Liver (tissue), 10 donors: ENCODE results near the gene SGSM1. TPM values are rescaled to one million over a fixed set of nuclear protein-coding genes. Genes with fewer than 3 reads are reported as not detected.
A peak's percentile ranks its signal among the peaks of the same experiment; 100 is the strongest.

ENCODE experiments used
- DNase-seq: peaks from one replicate; pipeline ENCODE4 v3.0.0-alpha.2; 2017; ENCODE audit warnings: low spot score
- H3K27ac ChIP-seq, 2 donors: one replicate each; pipeline ENCODE4 v1.7.0; 2013; ENCODE audit warnings: inconsistent platforms in 2 of 2, low read length in 2 of 2, control low read depth in 1 of 2, low read depth in 1 of 2, mild to moderate bottlenecking in 1 of 2
- H3K27me3 ChIP-seq, 4 donors: one replicate each; pipeline versions ENCODE4 v1.6.1 to v1.7.0; 2013; ENCODE audit warnings: low read length in 3 of 4, inconsistent platforms in 1 of 4, mild to moderate bottlenecking in 1 of 4, moderate library complexity in 1 of 4; ENCODE audit not compliant: control insufficient read depth in 4 of 4, insufficient read depth in 4 of 4
- H3K36me3 ChIP-seq, 4 donors: one replicate each; pipeline versions ENCODE4 v1.6.1 to v1.7.0; 2013; ENCODE audit warnings: low read length in 3 of 4, mild to moderate bottlenecking in 3 of 4, low read depth in 1 of 4, moderate library complexity in 1 of 4; ENCODE audit not compliant: control insufficient read depth in 4 of 4, insufficient read depth in 3 of 4
- H3K4me1 ChIP-seq, 4 donors: one replicate each; pipeline versions ENCODE4 v1.6.1 to v1.7.0; 2013; ENCODE audit warnings: low read length in 3 of 4, mild to moderate bottlenecking in 3 of 4, moderate library complexity in 1 of 4; ENCODE audit not compliant: control insufficient read depth in 4 of 4, insufficient read depth in 4 of 4
- H3K4me3 ChIP-seq, 3 donors: one replicate each; pipeline versions ENCODE4 v1.6.1 to v1.7.0; 2013; ENCODE audit warnings: low read length in 3 of 3, control low read depth in 1 of 3, low read depth in 1 of 3, mild to moderate bottlenecking in 1 of 3
- H3K9ac ChIP-seq, 2 donors: one replicate each; pipeline ENCODE4 v1.7.0; 2013; ENCODE audit warnings: low read length in 2 of 2, mild to moderate bottlenecking in 2 of 2, moderate library complexity in 2 of 2, control low read depth in 1 of 2, low read depth in 1 of 2
- H3K9me3 ChIP-seq, 4 donors: one replicate each; pipeline versions ENCODE4 v1.6.1 to v1.7.0; 2013; ENCODE audit warnings: low read length in 3 of 4; ENCODE audit not compliant: control insufficient read depth in 4 of 4
- RAD21 ChIP-seq, 2 donors: IDR thresholded peaks; 2 replicates each; pipeline ENCODE4 v1.6.1; 2016; ENCODE audit warnings: antibody characterized with exemption in 2 of 2, mild to moderate bottlenecking in 2 of 2
- YY1 ChIP-seq: IDR thresholded peaks from 2 replicates; pipeline ENCODE4 v1.6.1; 2016; ENCODE audit warnings: antibody characterized with exemption, mild to moderate bottlenecking
- WGBS: extraction: QIAGEN DNeasy Blood & Tissue Kit; methylation state at CpG from one replicate; pipeline ENCODE4 v1.1.7; 2013; 5-methylcytosine and 5-hydroxymethylcytosine counted together
- polyA plus RNA-seq, 2 donors: library from polyadenylated mRNA; stranded (reverse) in 1 of 2; unstranded in 1 of 2; fragments of 200-250 nt in 1 of 2; fragments of >200 nt in 1 of 2; fragmentation: Nextera tagmentation in 1 of 2; extraction: Ambion mirVana in 1 of 2; gene quantifications; one replicate each; pipeline versions ENCODE4 v1.2.1 to v1.2.3, GENCODE V29; 2013 to 2015
- small RNA-seq: library from RNA; depleted of rRNA; stranded (forward); fragments of <200 nt; gene quantifications from one replicate; pipeline ENCODE3, GENCODE V24; 2014
- total RNA-seq, 2 donors: library from RNA; depleted of rRNA; stranded (reverse); fragments of >200 nt; gene quantifications; one replicate each; pipeline ENCODE4 v1.2.3, GENCODE V29; 2014
- TF ChIP-seq, protein P1 (sequence below): fragments of 150-350 bp; IDR thresholded peaks from 2 replicates; pipeline ENCODE4 v1.5.1; 2017; ENCODE audit warnings: improper control_type of control experiment, low read depth, low read length; ENCODE audit not compliant: missing input control
- TF ChIP-seq, protein P2 (sequence below): IDR thresholded peaks from 2 replicates; pipeline ENCODE4 v1.6.1; 2016; ENCODE audit warnings: antibody characterized with exemption, mild to moderate bottlenecking
- donor health status: healthy.
- donor health status: healthy.
- donor health status: healthy.
- donor health status: healthy.
- donor health status: healthy.

Gene SGSM1
- total and polyA plus RNA-seq, 4 donors = 0.08 to 0.51 (median 0.21) TPM

DNA sequence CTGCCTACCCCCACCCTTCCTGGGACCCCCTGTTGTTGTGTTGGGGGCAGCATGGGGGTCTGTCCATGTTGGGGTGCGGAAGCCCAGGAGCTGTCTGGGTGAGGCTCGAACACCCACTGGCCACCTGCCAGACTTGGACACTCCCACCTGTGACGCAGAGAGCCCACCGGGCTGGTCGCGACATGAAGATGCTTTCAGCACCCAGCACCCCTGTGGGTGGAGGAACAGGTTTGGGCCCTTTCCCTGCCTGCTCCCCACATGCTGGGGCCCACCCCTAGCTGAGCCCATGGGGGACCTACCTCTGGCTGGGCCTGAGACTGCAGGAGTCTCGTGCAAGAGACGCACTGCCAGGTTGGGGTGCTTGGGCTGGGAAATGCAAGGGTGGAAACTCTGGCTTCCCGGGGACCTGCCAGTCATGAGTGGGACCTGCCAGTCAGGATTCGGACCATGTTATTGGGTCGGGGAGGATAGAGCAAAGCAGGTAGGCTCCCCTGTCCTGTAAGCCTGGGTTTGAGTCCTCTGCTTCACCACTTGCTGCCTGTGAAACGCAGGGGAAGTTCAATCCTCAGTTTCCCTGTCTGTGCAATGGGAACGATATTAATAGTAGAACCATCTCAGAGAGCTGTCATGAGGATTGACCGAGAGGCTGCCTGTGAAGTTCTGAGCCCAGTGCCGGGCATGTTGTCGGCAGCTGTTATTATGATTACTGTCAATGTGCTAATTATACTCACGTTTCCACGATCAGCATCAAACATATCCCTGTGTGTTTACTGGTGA lies 170.6 kb downstream of the SGSM1 start:
- Histone ChIP-seq H3K27me3 (no peaks in the 10 kb centered on the region), H3K9me3 (no peaks in the 10 kb centered on the region), H3K4me3 (no peak overlapping the region), H3K27ac (peak overlapping the region; percentile 49 to 82), H3K9ac (no peak overlapping the region), H3K36me3 (no peaks in the 10 kb centered on the region), H3K4me1 (peaks cover 5 to 19% (median 12%) of the 10 kb centered on the region in 4 donors)
- TF ChIP-seq RAD21 (IDR thresholded peaks at IDR 0.05) (no peak), YY1 (no peak)
- TF ChIP-seq, protein P1, sequence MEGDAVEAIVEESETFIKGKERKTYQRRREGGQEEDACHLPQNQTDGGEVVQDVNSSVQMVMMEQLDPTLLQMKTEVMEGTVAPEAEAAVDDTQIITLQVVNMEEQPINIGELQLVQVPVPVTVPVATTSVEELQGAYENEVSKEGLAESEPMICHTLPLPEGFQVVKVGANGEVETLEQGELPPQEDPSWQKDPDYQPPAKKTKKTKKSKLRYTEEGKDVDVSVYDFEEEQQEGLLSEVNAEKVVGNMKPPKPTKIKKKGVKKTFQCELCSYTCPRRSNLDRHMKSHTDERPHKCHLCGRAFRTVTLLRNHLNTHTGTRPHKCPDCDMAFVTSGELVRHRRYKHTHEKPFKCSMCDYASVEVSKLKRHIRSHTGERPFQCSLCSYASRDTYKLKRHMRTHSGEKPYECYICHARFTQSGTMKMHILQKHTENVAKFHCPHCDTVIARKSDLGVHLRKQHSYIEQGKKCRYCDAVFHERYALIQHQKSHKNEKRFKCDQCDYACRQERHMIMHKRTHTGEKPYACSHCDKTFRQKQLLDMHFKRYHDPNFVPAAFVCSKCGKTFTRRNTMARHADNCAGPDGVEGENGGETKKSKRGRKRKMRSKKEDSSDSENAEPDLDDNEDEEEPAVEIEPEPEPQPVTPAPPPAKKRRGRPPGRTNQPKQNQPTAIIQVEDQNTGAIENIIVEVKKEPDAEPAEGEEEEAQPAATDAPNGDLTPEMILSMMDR = no peak
- TF ChIP-seq, protein P2, sequence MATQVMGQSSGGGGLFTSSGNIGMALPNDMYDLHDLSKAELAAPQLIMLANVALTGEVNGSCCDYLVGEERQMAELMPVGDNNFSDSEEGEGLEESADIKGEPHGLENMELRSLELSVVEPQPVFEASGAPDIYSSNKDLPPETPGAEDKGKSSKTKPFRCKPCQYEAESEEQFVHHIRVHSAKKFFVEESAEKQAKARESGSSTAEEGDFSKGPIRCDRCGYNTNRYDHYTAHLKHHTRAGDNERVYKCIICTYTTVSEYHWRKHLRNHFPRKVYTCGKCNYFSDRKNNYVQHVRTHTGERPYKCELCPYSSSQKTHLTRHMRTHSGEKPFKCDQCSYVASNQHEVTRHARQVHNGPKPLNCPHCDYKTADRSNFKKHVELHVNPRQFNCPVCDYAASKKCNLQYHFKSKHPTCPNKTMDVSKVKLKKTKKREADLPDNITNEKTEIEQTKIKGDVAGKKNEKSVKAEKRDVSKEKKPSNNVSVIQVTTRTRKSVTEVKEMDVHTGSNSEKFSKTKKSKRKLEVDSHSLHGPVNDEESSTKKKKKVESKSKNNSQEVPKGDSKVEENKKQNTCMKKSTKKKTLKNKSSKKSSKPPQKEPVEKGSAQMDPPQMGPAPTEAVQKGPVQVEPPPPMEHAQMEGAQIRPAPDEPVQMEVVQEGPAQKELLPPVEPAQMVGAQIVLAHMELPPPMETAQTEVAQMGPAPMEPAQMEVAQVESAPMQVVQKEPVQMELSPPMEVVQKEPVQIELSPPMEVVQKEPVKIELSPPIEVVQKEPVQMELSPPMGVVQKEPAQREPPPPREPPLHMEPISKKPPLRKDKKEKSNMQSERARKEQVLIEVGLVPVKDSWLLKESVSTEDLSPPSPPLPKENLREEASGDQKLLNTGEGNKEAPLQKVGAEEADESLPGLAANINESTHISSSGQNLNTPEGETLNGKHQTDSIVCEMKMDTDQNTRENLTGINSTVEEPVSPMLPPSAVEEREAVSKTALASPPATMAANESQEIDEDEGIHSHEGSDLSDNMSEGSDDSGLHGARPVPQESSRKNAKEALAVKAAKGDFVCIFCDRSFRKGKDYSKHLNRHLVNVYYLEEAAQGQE = no peak
- WGBS = 86% methylated on average over 18 of the region's 18 CpGs
- DNase-seq = no peak

Small RNA genes within 50 kb of the gene (small RNA-seq; reads per million reads assigned to genes)
- not detected for gene RF00275

Other genes with a start within 250 kb of the SGSM1 start
- 1 to 10 TPM; 7.8 to 8.5 TPM for gene LRRC75B, start 213.1 kb upstream of the SGSM1 start, total RNA-seq
- gene LRRC75B, start 213.1 kb upstream of the SGSM1 start, polyA plus RNA-seq = 10 to 100 TPM; 10.2 to 14.3 TPM
- 100 to 1,000 TPM in 1 of 2 donors, 10 to 100 TPM in 1; 90.5 to 107 TPM for gene GGT1, start 203.0 kb upstream of the SGSM1 start, total RNA-seq
- 100 to 1,000 TPM; 117 to 147 TPM for gene GGT1, start 203.0 kb upstream of the SGSM1 start, polyA plus RNA-seq
- gene PIWIL3, start 31.5 kb upstream of the SGSM1 start, total RNA-seq = not detected
- not detected for gene PIWIL3, start 31.5 kb upstream of the SGSM1 start, polyA plus RNA-seq
- not detected for gene LHFPL7, start 140.5 kb downstream of the SGSM1 start, total RNA-seq
- gene LHFPL7, start 140.5 kb downstream of the SGSM1 start, polyA plus RNA-seq = not detected
- gene KIAA1671, start 146.5 kb downstream of the SGSM1 start, total RNA-seq = 10 to 100 TPM; 10.7 to 35.9 TPM
- 10 to 100 TPM in 1 of 2 donors, 1 to 10 TPM in 1; 8.7 to 27.5 TPM for gene KIAA1671, start 146.5 kb downstream of the SGSM1 start, polyA plus RNA-seq